HepG2 (cell line): ENCODE data around the gene TK2. TPM values are rescaled to one million over a fixed set of nuclear protein-coding genes. Genes with fewer than 3 reads are reported as not detected.

Source experiments
- AHR ChIP-seq: IDR thresholded peaks from 2 replicates; pipeline ENCODE4 v1.6.1; 2018; ENCODE audit warnings: missing genetic modification reagents, missing compliant biosample characterization
- CCAR2 ChIP-seq: fragments of 200-400 bp; formaldehyde crosslinking; optimal IDR thresholded peaks from 2 replicates; pipeline ENCODE3; 2018; ENCODE audit warnings: low read depth, mild to moderate bottlenecking, low read length, moderate library complexity
- ETV6 ChIP-seq: sonication (generic); formaldehyde crosslinking; conservative IDR thresholded peaks from 2 replicates; pipeline ENCODE4 v1.4.0; 2020; ENCODE audit warnings: missing genetic modification reagents
- GMEB2 ChIP-seq: IDR thresholded peaks from 2 replicates; pipeline ENCODE4 v1.6.1; 2016; ENCODE audit warnings: missing biosample characterization, missing genetic modification reagents, low read depth
- HNF1A ChIP-seq, 2 experiments: sonication (generic) in 1 of 2; formaldehyde crosslinking in 1 of 2; IDR thresholded peaks; 2 replicates each; pipeline versions ENCODE4 v1.4.0 to v1.6.1; 2016 to 2020; ENCODE audit warnings: borderline replicate concordance in 1 of 2, low read depth in 1 of 2, mild to moderate bottlenecking in 1 of 2, missing genetic modification reagents in 1 of 2
- KLF6 ChIP-seq: IDR thresholded peaks from 2 replicates; pipeline ENCODE4 v1.8.0; 2016; ENCODE audit warnings: missing biosample characterization, missing genetic modification reagents
- PHF8 ChIP-seq: sonication (generic); formaldehyde crosslinking; IDR thresholded peaks from 2 replicates; pipeline ENCODE4 v1.5.0; 2020; ENCODE audit warnings: missing genetic modification reagents
- PTBP1 ChIP-seq: fragments of 200-400 bp; formaldehyde crosslinking; IDR thresholded peaks from 2 replicates; pipeline ENCODE4 v1.6.1; 2018; ENCODE audit warnings: low read length, low read depth; ENCODE audit not compliant: poor library complexity, severe bottlenecking
- SP4 ChIP-seq: sonication (generic); formaldehyde crosslinking; IDR thresholded peaks from 2 replicates; pipeline ENCODE4 v1.8.1; 2023; ENCODE audit warnings: mild to moderate bottlenecking, missing genetic modification reagents
- ZNF101 ChIP-seq: sonication (generic); formaldehyde crosslinking; IDR thresholded peaks from 2 replicates; pipeline ENCODE4 v1.4.0; 2020; ENCODE audit warnings: mild to moderate bottlenecking, low read depth, missing genetic modification reagents, borderline replicate concordance
- ZNF160 ChIP-seq: sonication (generic); formaldehyde crosslinking; IDR thresholded peaks from 2 replicates; pipeline ENCODE4 v1.8.0; 2022; ENCODE audit warnings: mild to moderate bottlenecking, inconsistent platforms, missing genetic modification reagents
- ZNF225 ChIP-seq: sonication (generic); formaldehyde crosslinking; IDR thresholded peaks from 2 replicates; pipeline ENCODE4 v1.4.0; 2020; ENCODE audit warnings: mild to moderate bottlenecking, missing genetic modification reagents
- ZNF496 ChIP-seq: sonication (generic); formaldehyde crosslinking; IDR thresholded peaks from 2 replicates; pipeline ENCODE4 v1.8.1; 2023; ENCODE audit warnings: mild to moderate bottlenecking, moderate library complexity, missing genetic modification reagents; ENCODE audit not compliant: insufficient replicate concordance
- ZNF614 ChIP-seq: IDR thresholded peaks from 2 replicates; pipeline ENCODE4 v1.6.1; 2018; ENCODE audit warnings: missing biosample characterization, missing genetic modification reagents, inconsistent platforms, borderline replicate concordance
- ZNF616 ChIP-seq: sonication (generic); formaldehyde crosslinking; IDR thresholded peaks from 2 replicates; pipeline ENCODE4 v1.5.0; 2020; ENCODE audit warnings: low read depth, mild to moderate bottlenecking, missing genetic modification reagents
- ZNF629 ChIP-seq: sonication (generic); formaldehyde crosslinking; conservative IDR thresholded peaks from 2 replicates; pipeline ENCODE4 v1.5.0; 2020; ENCODE audit warnings: missing genetic modification reagents
- ZSCAN12 ChIP-seq: sonication (generic); formaldehyde crosslinking; IDR thresholded peaks from 2 replicates; pipeline ENCODE4 v1.9.0; 2021; ENCODE audit warnings: mild to moderate bottlenecking, missing genetic modification reagents
- polyA plus RNA-seq, 8 experiments: library from polyadenylated mRNA; depleted of rRNA in 3 of 8; stranded (reverse) in 7 of 8; unstranded in 1 of 8; fragments of >200 nt; fragmentation: Illumina TruSeq in 4 of 8; extraction: Trizol in 4 of 8; gene quantifications; 2 replicates each; pipeline versions ENCODE4 v1.2.1 to v1.2.3, GENCODE V29; 2011 to 2016; ENCODE audit warnings: low read depth in 4 of 8, missing spikeins in 1 of 8, mixed read lengths in 1 of 8; ENCODE audit not compliant: insufficient read depth in 1 of 8
- total RNA-seq, 5 experiments: library from RNA; depleted of rRNA; stranded (reverse); fragments of >200 nt; fragmentation: Illumina TruSeq; extraction: Trizol; gene quantifications; 2 replicates each; pipeline ENCODE4 v1.2.3, GENCODE V29; 2016; ENCODE audit warnings: low read depth in 1 of 5
- TF ChIP-seq, protein P1 (sequence below): sonication (generic); formaldehyde crosslinking; IDR thresholded peaks from 2 replicates; pipeline ENCODE4 v1.4.0; 2020; ENCODE audit warnings: low read depth, missing genetic modification reagents

TK2 gene
- total and polyA plus RNA-seq, 2 of the 13 experiments (the other 11 are each of a cell fraction or from before 2014, with no cell fraction given), result 18.7 to 21.0 TPM

DNA sequence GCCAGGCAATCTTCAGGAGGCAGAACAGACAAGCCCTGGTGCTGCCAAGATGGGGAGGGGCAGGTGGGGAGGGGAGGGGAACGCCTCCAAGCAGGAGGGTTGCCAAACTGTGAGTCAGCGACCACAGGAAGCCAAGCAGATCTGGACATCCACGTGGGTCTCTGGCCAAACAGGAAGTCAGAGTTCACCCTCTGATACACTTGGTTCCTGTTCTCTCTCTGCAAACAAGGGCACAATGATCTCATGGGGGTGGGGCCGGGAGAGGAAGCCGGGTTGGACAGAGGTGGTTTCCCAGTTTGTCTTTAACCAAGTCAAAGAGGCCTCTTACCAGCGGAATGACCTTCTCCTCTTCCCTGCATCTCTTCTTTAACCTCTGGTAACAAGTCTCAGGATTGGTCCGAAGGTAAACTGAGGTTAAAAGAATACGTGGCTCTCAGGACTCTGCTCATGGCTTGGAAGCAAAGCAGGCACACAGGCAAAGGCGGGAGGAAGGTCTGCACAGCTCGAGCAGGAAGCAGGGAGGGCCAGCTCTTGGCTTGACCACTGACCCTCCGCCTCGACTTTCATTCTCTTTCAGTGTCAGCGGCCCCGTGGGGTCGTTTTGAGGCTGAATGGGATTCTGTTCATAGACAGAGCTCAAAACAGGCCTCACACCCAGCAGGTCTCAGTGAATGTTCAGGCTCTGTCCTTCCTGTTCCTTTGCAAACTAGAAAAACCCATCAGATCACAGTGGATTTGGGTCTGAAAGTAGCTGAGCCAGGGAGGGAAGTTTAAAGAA lies 32.9 kb downstream of the TK2 start (continued):
- TF ChIP-seq, protein P1, sequence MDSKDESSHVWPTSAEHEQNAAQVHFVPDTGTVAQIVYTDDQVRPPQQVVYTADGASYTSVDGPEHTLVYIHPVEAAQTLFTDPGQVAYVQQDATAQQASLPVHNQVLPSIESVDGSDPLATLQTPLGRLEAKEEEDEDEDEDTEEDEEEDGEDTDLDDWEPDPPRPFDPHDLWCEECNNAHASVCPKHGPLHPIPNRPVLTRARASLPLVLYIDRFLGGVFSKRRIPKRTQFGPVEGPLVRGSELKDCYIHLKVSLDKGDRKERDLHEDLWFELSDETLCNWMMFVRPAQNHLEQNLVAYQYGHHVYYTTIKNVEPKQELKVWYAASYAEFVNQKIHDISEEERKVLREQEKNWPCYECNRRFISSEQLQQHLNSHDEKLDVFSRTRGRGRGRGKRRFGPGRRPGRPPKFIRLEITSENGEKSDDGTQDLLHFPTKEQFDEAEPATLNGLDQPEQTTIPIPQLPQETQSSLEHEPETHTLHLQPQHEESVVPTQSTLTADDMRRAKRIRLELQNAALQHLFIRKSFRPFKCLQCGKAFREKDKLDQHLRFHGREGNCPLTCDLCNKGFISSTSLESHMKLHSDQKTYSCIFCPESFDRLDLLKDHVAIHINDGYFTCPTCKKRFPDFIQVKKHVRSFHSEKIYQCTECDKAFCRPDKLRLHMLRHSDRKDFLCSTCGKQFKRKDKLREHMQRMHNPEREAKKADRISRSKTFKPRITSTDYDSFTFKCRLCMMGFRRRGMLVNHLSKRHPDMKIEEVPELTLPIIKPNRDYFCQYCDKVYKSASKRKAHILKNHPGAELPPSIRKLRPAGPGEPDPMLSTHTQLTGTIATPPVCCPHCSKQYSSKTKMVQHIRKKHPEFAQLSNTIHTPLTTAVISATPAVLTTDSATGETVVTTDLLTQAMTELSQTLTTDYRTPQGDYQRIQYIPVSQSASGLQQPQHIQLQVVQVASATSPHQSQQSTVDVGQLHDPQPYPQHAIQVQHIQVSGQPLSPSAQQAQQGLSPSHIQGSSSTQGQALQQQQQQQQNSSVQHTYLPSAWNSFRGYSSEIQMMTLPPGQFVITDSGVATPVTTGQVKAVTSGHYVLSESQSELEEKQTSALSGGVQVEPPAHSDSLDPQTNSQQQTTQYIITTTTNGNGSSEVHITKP (CRISPR knock-in tag), result peak; percentile 65; the same call in 1 of the 2 replicates
- TF ChIP-seq ZSCAN12 (peak; percentile 94), PHF8 (CRISPR knock-in tag) (peak; percentile 76), ZNF616 (CRISPR knock-in tag) (no peak), AHR (CRISPR knock-in tag) (no peak), PTBP1 (peak; percentile 50), ETV6 (CRISPR knock-in tag) (no peak; the same call in none of the 2 replicates), ZNF160 (CRISPR knock-in tag) (peak; percentile 33), ZNF101 (CRISPR knock-in tag) (no peak), HNF1A (IDR thresholded peaks at IDR 0.05; ENCODE audit: low read depth) (peak; percentile 86), HNF1A (CRISPR knock-in tag; IDR thresholded peaks at IDR 0.05; ENCODE audit: borderline replicate concordance) (peak; percentile 85; the same call in 1 of the 2 replicates), ZNF629 (CRISPR knock-in tag) (peak; percentile 72), KLF6 (CRISPR knock-in tag) (peak; percentile 92), CCAR2 (no peak), GMEB2 (CRISPR knock-in tag) (no peak), SP4 (peak; percentile 67; the same call in 1 of the 2 replicates), ZNF225 (no peak), ZNF614 (peak; percentile 97), ZNF496 (no peak)
